HEK293 (cell line): ENCODE results near the gene CIZ1.

Source experiments
- GLI2 ChIP-seq: fragments of 450-650 bp; formaldehyde crosslinking; IDR thresholded peaks from 2 replicates; pipeline ENCODE4; 2017; ENCODE audit warnings: missing biosample characterization, missing genetic modification characterization, low read depth, borderline replicate concordance
- GLI4 ChIP-seq: fragments of 450-650 bp; formaldehyde crosslinking; IDR thresholded peaks from 2 replicates; pipeline ENCODE4 v1.5.1; 2016; ENCODE audit warnings: missing biosample characterization, missing genetic modification characterization
- GLIS2 ChIP-seq: fragments of 450-650 bp; formaldehyde crosslinking; IDR thresholded peaks from 2 replicates; pipeline ENCODE4 v1.5.1; 2016; ENCODE audit warnings: missing biosample characterization, missing genetic modification characterization
- PRDM1 ChIP-seq: fragments of 450-650 bp; formaldehyde crosslinking; IDR thresholded peaks from 2 replicates; pipeline ENCODE4; 2016; ENCODE audit warnings: missing biosample characterization, missing genetic modification characterization
- TSHZ1 ChIP-seq: fragments of 450-650 bp; formaldehyde crosslinking; IDR thresholded peaks from 2 replicates; pipeline ENCODE4 v1.5.1; 2016; ENCODE audit warnings: missing biosample characterization, missing genetic modification characterization, borderline replicate concordance
- YY2 ChIP-seq: fragments of 450-650 bp; formaldehyde crosslinking; IDR thresholded peaks from 2 replicates; pipeline ENCODE4 v1.5.1; 2016; ENCODE audit warnings: missing biosample characterization, missing genetic modification characterization
- ZBTB8A ChIP-seq: fragments of 450-650 bp; formaldehyde crosslinking; IDR thresholded peaks from 2 replicates; pipeline ENCODE4 v1.5.1; 2016; ENCODE audit warnings: missing biosample characterization, missing genetic modification characterization
- ZIC2 ChIP-seq: fragments of 450-650 bp; formaldehyde crosslinking; IDR thresholded peaks from 2 replicates; pipeline ENCODE4 v1.5.1; 2016; ENCODE audit warnings: missing biosample characterization, missing genetic modification characterization
- ZNF140 ChIP-seq: fragments of 450-650 bp; formaldehyde crosslinking; IDR thresholded peaks from 2 replicates; pipeline ENCODE4 v1.5.1; 2016; ENCODE audit warnings: missing biosample characterization, missing genetic modification characterization
- ZNF155 ChIP-seq: fragments of 450-650 bp; formaldehyde crosslinking; IDR thresholded peaks from 2 replicates; pipeline ENCODE4 v1.5.1; 2016; ENCODE audit warnings: missing biosample characterization, missing genetic modification characterization
- ZNF175 ChIP-seq: fragments of 450-650 bp; formaldehyde crosslinking; IDR thresholded peaks from 2 replicates; pipeline ENCODE4 v1.5.1; 2016; ENCODE audit warnings: missing biosample characterization, missing genetic modification characterization
- ZNF274 ChIP-seq, 2 experiments: fragments of 200-500 bp in 1 of 2; fragments of 450-650 bp in 1 of 2; sonication (Bioruptor generic) in 1 of 2; formaldehyde crosslinking in 1 of 2; IDR thresholded peaks; 2 replicates each; pipeline versions ENCODE4 v1.5.1 to v1.6.1; 2014 to 2016; ENCODE audit warnings: borderline replicate concordance in 1 of 2, inconsistent platforms in 1 of 2, low read length in 1 of 2, missing biosample characterization in 1 of 2, missing genetic modification characterization in 1 of 2
- ZNF362 ChIP-seq: fragments of 450-650 bp; formaldehyde crosslinking; IDR thresholded peaks from 2 replicates; pipeline ENCODE4 v1.5.1; 2016; ENCODE audit warnings: missing biosample characterization, missing genetic modification characterization
- ZNF366 ChIP-seq: fragments of 450-650 bp; formaldehyde crosslinking; conservative IDR thresholded peaks from 2 replicates; pipeline ENCODE4 v1.5.1; 2016; ENCODE audit warnings: missing biosample characterization, missing genetic modification characterization
- ZNF416 ChIP-seq: fragments of 450-650 bp; formaldehyde crosslinking; IDR thresholded peaks from 2 replicates; pipeline ENCODE4 v1.5.1; 2016; ENCODE audit warnings: missing biosample characterization, missing genetic modification characterization
- ZNF529 ChIP-seq: fragments of 450-650 bp; formaldehyde crosslinking; IDR thresholded peaks from 2 replicates; pipeline ENCODE4 v1.5.1; 2017; ENCODE audit warnings: missing genetic modification characterization, missing biosample characterization; ENCODE audit not compliant: insufficient replicate concordance
- ZNF548 ChIP-seq: fragments of 450-650 bp; formaldehyde crosslinking; IDR thresholded peaks from 2 replicates; pipeline ENCODE4 v1.5.1; 2016; ENCODE audit warnings: missing biosample characterization, missing genetic modification characterization
- ZNF558 ChIP-seq: fragments of 450-650 bp; formaldehyde crosslinking; IDR thresholded peaks from 2 replicates; pipeline ENCODE4 v1.5.1; 2016; ENCODE audit warnings: missing biosample characterization, missing genetic modification characterization
- ZNF560 ChIP-seq: fragments of 450-650 bp; formaldehyde crosslinking; IDR thresholded peaks from 2 replicates; pipeline ENCODE4 v1.5.1; 2017; ENCODE audit warnings: missing biosample characterization, missing genetic modification characterization, borderline replicate concordance
- ZNF610 ChIP-seq: fragments of 450-650 bp; formaldehyde crosslinking; IDR thresholded peaks from 2 replicates; pipeline ENCODE4 v1.5.1; 2016; ENCODE audit warnings: missing biosample characterization, missing genetic modification characterization, borderline replicate concordance
- ZNF654 ChIP-seq: fragments of 450-650 bp; formaldehyde crosslinking; IDR thresholded peaks from 2 replicates; pipeline ENCODE4 v1.5.1; 2016; ENCODE audit warnings: low read depth, missing biosample characterization, missing genetic modification characterization
- ZNF660 ChIP-seq: fragments of 450-650 bp; IDR thresholded peaks from 2 replicates; pipeline ENCODE4 v1.5.1; 2018; ENCODE audit warnings: missing biosample characterization, mild to moderate bottlenecking, missing genetic modification characterization
- ZNF777 ChIP-seq: fragments of 450-650 bp; formaldehyde crosslinking; IDR thresholded peaks from 2 replicates; pipeline ENCODE4 v1.5.1; 2017; ENCODE audit warnings: missing biosample characterization, missing genetic modification characterization, borderline replicate concordance
- ZNF837 ChIP-seq: fragments of 450-650 bp; formaldehyde crosslinking; IDR thresholded peaks from 2 replicates; pipeline ENCODE4 v1.5.1; 2016; ENCODE audit warnings: missing biosample characterization, missing genetic modification characterization
- TF ChIP-seq, protein P1 (sequence below): fragments of 450-650 bp; formaldehyde crosslinking; IDR thresholded peaks from 2 replicates; pipeline ENCODE4 v1.5.1; 2016; ENCODE audit warnings: missing biosample characterization, missing genetic modification characterization
- TF ChIP-seq, protein P2 (sequence below): fragments of 450-650 bp; formaldehyde crosslinking; IDR thresholded peaks from 2 replicates; pipeline ENCODE4 v1.5.1; 2017; ENCODE audit warnings: missing biosample characterization, mild to moderate bottlenecking, missing genetic modification characterization, moderate library complexity
- TF ChIP-seq, protein P3 (sequence below): fragments of 450-650 bp; formaldehyde crosslinking; IDR thresholded peaks from 2 replicates; pipeline ENCODE4 v1.5.1; 2016; ENCODE audit warnings: missing biosample characterization, missing genetic modification characterization
- TF ChIP-seq, protein P4 (sequence below): fragments of 450-650 bp; formaldehyde crosslinking; IDR thresholded peaks from 2 replicates; pipeline ENCODE4 v1.5.1; 2016; ENCODE audit warnings: missing biosample characterization, missing genetic modification characterization

The CIZ1 gene

DNA sequence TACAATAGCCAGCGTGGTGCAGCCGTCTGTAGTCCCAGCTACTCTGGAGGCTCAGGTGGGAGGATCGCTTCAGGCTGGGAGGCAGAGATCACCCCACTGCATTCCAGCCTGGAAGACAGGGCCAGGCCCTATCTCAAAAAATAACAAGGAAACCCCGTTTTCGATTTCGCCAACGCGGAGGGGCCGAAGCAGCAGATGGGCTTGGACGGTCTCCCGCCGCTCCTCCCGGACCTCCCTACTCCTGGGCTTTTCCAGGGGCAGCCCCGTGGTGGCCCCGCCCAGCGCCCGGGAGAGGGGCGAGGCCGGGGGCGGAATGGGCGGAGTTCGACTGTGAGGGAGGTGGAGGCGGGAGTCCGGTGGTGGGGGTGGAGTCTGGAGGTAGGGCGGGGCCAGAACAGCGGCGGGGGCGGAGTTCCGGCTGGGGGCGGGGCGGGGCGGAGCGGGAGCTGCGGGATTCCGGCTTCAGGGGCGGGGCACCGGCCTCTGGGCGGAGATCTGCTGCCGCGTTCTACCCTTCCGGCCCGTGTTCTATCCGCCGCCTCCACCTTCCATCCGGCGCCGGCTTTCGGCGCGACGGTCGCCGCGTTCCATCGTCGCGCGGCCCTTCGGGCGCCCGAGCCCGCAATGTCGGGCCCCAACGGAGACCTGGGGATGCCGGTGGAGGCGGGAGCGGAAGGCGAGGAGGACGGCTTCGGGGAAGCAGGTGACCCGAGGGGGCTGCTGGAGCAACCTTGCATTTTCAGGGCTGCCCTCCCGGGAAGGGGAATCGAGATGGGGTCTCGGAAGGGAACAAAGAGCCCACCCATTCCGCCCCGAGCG is 31.4 kb downstream of the CIZ1 start, which contains the start of gene BBLN (continued):
- TF ChIP-seq TSHZ1 (tag by site-specific recombination), result no peak
- TF ChIP-seq ZNF155 (tag by site-specific recombination), result no peak
- TF ChIP-seq, protein P1, sequence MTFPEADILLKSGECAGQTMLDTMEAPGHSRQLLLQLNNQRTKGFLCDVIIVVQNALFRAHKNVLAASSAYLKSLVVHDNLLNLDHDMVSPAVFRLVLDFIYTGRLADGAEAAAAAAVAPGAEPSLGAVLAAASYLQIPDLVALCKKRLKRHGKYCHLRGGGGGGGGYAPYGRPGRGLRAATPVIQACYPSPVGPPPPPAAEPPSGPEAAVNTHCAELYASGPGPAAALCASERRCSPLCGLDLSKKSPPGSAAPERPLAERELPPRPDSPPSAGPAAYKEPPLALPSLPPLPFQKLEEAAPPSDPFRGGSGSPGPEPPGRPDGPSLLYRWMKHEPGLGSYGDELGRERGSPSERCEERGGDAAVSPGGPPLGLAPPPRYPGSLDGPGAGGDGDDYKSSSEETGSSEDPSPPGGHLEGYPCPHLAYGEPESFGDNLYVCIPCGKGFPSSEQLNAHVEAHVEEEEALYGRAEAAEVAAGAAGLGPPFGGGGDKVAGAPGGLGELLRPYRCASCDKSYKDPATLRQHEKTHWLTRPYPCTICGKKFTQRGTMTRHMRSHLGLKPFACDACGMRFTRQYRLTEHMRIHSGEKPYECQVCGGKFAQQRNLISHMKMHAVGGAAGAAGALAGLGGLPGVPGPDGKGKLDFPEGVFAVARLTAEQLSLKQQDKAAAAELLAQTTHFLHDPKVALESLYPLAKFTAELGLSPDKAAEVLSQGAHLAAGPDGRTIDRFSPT (tag by site-specific recombination), result no peak
- TF ChIP-seq, protein P2, sequence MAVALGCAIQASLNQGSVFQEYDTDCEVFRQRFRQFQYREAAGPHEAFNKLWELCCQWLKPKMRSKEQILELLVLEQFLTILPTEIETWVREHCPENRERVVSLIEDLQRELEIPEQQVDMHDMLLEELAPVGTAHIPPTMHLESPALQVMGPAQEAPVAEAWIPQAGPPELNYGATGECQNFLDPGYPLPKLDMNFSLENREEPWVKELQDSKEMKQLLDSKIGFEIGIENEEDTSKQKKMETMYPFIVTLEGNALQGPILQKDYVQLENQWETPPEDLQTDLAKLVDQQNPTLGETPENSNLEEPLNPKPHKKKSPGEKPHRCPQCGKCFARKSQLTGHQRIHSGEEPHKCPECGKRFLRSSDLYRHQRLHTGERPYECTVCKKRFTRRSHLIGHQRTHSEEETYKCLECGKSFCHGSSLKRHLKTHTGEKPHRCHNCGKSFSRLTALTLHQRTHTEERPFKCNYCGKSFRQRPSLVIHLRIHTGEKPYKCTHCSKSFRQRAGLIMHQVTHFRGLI, result 0 out of 2 replicates have a peak, but pooled peaks have one; percentile 28
- TF ChIP-seq GLI2 (tag by site-specific recombination), result no peak
- no peak for TF ChIP-seq ZNF837 (tag by site-specific recombination)
- TF ChIP-seq ZNF560 (tag by site-specific recombination), result no peak
- TF ChIP-seq ZBTB8A (tag by site-specific recombination), result peak; percentile 90
- TF ChIP-seq, protein P3, sequence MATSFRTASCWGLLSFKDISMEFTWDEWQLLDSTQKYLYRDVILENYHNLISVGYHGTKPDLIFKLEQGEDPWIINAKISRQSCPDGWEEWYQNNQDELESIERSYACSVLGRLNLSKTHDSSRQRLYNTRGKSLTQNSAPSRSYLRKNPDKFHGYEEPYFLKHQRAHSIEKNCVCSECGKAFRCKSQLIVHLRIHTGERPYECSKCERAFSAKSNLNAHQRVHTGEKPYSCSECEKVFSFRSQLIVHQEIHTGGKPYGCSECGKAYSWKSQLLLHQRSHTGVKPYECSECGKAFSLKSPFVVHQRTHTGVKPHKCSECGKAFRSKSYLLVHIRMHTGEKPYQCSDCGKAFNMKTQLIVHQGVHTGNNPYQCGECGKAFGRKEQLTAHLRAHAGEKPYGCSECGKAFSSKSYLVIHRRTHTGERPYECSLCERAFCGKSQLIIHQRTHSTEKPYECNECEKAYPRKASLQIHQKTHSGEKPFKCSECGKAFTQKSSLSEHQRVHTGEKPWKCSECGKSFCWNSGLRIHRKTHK (tag by site-specific recombination), result no peak
- no peak for TF ChIP-seq ZNF416 (tag by site-specific recombination)
- peak; percentile 72 for TF ChIP-seq ZNF366 (tag by site-specific recombination)
- TF ChIP-seq ZNF140 (tag by site-specific recombination), result no peak
- TF ChIP-seq, protein P4, sequence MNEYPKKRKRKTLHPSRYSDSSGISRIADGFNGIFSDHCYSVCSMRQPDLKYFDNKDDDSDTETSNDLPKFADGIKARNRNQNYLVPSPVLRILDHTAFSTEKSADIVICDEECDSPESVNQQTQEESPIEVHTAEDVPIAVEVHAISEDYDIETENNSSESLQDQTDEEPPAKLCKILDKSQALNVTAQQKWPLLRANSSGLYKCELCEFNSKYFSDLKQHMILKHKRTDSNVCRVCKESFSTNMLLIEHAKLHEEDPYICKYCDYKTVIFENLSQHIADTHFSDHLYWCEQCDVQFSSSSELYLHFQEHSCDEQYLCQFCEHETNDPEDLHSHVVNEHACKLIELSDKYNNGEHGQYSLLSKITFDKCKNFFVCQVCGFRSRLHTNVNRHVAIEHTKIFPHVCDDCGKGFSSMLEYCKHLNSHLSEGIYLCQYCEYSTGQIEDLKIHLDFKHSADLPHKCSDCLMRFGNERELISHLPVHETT (tag by site-specific recombination), result no peak
- TF ChIP-seq GLI4 (tag by site-specific recombination), result no peak
- TF ChIP-seq ZNF660 (tag by site-specific recombination), result peak; percentile 22
- peak; percentile 95 for TF ChIP-seq GLIS2
- TF ChIP-seq ZNF777 (tag by site-specific recombination), result no peak
- TF ChIP-seq ZIC2, result peak; percentile 42; the same call in 1 of the 2 replicates
- TF ChIP-seq ZNF362 (tag by site-specific recombination), result no peak
- no peak for TF ChIP-seq ZNF558 (tag by site-specific recombination)
- no peak for TF ChIP-seq ZNF548
- no peak for TF ChIP-seq ZNF175 (tag by site-specific recombination)
- TF ChIP-seq ZNF274 (IDR thresholded peaks at IDR 0.05; ENCODE audit: low read length), result no peak
- no peak for TF ChIP-seq ZNF274 (tag by site-specific recombination; IDR thresholded peaks at IDR 0.05; ENCODE audit: borderline replicate concordance)
- no peak for TF ChIP-seq YY2 (tag by site-specific recombination)
- TF ChIP-seq PRDM1 (tag by site-specific recombination), result no peak
- no peak for TF ChIP-seq ZNF610 (tag by site-specific recombination)
- TF ChIP-seq ZNF529 (tag by site-specific recombination), result no peak
- TF ChIP-seq ZNF654 (tag by site-specific recombination), result no peak
